Activated naive CD8-positive, alpha-beta T cell treated with anti-CD3 and anti-CD28 coated beads, Interleukin-2, amount 50 U/mL, for 16 hours (primary cell): ENCODE data around the gene ANKRD34A.

ENCODE experiments used
- DNase-seq: peaks from one replicate; pipeline ENCODE4 v3.0.0-alpha.2; 2020; ENCODE audit warnings: low read depth, low spot score

Gene ANKRD34A

DNA sequence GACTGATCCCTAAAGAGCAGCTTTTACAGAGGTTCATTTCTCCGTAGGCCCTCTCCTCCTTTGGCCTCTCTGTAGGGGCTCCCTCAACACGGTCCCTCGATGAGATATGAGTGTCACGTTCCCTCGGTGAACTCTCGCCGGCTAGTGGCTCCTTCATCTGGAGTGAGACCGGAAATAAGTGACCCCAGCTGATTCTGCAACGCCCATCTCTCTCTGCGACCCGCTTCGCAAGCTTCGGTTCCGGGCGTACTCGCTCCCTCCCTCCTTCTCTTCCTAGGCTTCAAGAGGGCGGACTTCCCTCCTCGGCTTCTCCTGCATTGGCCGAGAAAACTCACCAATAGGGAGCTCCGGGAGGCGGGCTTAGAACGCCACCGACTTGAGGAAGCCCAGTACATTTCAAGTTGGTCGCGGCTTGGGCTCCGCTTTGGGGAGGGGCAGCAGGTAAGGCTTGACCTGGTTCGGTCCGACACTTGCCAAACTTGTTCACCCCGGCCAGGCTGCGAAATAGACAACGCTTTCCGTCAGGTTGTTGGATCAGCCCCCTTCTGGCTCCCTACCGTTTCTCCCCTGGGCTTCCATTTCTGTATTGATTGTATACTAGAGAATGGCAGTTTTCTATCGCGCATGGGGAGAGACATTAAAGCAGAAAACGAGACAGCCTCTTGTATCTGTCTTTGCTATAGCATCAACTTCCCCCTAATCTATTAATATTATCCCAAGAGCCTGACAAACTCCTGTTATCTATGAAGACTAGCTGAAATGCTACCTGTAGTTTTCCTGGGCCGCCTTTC, at the start of gene ANKRD34A, which contains the start of gene POLR3GL:
ANKRD34A (minus strand) TSS at position 248 of the 791 bp plus-strand sequence. CDS start 2,816 bp downstream, outside the sequence.
POLR3GL (plus strand) TSS at position 363 of the 791 bp plus-strand sequence. CDS start 10,176 bp downstream, outside the sequence.
- peak; percentile 79 for DNase-seq

DNA sequence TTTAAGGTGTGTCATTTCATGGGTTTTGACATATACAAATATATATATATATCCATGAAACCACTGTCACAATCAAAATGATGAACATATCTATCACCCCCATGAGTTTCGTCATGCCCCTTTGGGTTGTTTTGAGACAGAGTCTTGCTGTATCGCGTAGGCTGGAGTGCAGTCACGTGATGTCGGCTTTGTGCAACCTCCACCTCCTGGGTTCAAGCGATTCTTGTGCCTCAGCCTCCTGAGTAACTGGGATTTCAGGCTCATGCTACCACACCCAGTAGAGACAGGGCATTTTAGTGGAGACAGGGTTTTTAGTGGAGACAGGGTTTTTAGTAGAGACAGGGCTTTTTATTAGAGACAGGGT, 49.2 kb upstream of the ANKRD34A start:
- DNase-seq: no peak

DNA sequence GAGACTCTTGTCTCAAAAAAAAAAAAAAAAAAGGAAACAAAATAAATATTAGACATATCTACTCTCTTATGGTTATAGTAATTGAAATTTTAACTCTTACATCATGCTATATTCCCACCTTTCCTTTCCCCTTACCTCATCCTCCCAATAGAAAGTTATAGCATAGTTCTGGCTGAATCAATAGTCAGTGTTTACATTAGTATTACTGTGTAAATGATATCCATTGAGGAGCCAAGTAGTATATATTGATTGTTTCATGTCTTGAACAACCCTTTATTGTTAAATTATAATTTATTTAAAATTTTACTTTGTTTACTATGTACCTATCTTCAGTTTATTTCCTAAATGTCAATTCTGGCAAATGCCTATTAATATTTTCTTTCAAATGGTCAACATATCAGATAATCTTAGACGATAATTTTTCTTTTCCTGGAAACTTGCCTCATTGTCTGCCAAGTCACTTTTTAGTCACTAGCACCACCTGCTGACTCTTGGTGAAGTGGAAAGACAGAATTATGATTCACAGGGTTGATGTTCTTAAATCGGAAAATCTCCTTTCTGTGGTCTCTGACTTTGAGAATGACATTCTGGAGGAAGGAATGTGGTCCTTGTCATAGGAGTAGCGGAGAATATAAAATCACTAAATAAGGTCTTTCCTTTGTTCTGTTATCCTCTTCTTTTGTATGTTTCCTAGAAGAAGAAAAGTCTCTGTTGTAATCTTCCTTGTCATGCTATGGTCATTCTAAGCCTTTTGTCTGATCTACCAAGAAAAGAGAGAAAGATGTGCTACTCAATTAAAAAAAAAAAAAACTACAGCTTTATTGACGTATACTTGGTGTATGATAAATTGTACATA, 48.6 kb upstream of the ANKRD34A start:
- DNase-seq: peak; percentile 22

DNA sequence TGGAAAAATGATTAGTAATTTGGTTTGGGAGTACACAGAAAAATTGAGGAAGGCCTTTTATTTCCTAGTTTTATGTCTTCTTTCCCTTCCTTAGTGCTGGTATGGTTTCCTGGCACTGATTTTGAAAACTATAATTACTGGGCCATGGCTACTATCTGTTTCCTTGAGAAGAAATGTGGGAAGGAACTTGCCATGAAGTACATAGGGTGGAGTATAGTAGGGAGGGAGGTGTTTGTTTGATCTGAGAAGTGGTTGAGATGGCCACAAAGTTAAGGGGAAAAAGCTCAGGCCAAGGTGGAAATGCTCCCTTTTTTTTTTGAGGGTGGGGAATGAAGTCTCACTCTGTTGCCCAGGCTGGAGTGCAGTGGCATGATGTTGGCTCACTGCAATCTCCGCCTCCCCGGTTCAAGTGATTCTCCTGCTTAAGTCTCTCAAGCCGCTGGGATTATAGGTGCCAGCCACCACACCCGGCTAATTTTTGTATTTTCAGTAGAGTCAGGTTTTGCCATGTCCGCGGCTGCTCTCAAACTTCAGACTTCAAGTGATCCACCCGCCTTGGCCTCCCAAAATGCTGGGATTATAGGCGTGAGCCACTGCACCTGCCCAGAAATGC, 45.9 kb upstream of the ANKRD34A start:
- DNase-seq: no peak

DNA sequence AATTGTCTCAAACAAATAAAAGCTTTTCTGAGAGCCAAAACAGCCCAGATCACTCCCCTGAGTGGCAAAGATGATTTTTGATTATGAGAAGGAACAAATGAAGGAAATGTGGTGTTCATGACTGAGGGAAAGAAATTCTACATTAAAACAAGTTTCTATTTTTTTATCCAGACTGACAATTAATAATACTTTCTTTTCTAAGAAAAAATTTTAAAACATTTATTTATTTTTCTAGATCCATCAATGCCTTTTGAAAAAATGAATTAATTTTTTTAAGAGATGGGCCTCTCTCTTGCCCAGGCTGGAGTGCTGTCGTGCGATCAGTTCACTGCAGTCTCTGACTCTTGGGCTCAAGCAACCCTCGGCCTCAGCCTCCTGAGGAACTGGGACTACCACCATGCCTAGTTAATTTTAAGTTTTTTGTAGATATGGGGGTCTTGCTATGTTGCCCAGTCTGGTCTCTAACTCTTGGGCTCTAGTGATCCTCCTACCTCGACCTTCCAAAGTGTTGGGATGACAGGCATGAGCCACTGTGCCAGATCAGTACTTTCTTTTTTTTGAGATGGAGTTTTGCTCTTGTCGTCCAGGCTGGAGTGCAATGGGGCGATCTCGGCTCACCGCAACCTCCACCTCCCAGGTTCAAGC, 43.2 kb upstream of the ANKRD34A start:
- no peak for DNase-seq

DNA sequence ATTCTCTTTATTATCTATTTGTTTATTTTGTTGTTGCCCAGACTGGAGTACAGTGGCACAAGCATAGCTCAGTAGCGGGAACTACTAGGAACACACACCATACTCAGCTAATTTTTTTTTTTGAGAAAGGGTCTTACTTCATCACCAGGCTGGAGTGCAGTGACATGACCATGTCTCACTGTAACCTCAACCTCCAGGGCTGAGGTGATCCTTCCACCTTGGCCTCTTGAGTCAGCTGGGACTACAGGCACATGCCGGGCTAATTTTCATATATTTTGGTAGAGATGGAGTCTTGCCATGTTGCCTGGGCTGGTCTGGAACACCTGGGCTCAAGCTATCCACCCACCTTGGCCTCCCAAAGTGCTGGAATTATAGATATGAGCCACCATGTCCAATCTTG, 37.3 kb upstream of the ANKRD34A start:
- no peak for DNase-seq

DNA sequence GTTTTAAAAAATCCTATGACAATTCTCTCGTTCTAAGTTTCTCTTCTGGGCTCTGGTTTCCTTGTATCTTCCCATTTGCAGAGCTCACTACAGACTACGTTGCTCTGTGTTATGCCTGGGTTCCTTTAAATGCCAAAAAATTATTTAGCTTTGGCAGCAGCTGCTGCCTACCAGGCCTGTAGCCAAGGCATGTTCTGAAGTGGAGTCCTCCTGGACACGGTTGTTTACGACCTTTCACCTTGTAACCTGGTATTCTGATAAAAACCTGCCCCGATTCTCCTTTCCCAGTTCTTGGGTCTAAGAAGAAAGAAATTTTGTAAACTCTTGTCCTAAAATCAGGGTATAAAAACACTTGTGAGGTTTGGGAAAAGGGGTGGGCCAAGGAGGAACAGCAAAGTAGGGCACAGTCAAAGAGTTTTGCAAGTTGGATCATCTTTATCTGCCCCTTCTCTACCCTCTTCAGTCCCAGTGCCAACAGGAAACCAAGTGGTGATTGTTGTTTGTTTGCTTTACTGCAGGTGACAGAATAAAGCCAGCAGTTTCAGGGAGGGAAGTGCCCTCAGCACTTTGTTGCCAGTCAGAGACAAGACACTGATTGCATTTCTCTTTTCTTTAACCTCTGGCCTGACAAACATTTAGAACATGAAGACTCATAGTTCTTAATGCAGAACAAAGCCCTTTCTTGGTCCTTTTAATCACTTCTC, 35.1 kb upstream of the ANKRD34A start:
- no peak for DNase-seq

DNA sequence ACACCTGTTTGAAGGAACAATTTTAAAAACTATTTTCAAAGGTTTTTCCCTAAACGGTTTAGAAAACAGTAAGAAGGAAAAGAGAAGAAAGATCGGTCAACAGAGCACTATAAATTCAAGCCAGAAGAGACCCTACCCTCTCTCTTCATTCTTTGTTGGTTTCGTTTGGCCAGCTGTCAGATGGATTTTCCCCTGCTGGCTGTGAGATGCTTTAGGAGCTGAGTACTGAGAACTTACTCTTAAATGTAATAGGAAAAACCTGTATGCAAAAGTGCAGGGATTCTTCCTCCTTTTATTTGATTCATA, 33.3 kb upstream of the ANKRD34A start:
- no peak for DNase-seq

DNA sequence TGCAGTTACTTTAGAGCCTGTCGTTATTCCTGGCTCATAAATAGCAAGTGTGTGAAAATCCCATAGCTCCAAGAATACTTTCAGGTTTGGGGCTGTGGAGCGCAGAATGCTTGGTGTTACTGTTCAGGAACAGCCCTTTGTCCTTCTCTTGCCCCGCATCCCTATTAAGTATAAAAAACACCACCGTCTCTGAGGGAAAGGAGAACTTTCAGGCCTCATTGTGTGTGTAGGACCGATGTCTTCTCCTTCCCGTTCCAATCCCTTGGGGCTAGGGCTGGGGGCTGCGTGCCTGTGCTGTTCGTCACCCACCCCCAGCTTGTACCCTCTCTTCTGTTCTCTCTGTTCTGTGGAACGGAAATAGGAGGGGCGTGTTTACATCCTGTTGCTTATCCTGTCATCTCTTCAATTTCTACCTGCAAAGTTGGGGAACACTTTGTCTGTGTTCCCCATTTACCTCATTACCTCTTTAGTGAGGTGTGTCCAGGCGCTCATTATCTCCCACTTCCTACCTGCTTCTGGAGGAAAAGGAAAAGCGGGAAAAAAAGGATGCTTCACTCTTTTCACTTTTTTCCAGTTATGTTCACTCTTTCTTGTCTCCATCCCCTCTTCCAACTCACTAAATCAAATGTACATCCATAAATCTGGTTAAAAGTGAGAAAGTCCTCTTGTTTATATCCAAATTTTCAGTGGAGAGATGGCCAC, 32.8 kb upstream of the ANKRD34A start:
- no peak for DNase-seq

DNA sequence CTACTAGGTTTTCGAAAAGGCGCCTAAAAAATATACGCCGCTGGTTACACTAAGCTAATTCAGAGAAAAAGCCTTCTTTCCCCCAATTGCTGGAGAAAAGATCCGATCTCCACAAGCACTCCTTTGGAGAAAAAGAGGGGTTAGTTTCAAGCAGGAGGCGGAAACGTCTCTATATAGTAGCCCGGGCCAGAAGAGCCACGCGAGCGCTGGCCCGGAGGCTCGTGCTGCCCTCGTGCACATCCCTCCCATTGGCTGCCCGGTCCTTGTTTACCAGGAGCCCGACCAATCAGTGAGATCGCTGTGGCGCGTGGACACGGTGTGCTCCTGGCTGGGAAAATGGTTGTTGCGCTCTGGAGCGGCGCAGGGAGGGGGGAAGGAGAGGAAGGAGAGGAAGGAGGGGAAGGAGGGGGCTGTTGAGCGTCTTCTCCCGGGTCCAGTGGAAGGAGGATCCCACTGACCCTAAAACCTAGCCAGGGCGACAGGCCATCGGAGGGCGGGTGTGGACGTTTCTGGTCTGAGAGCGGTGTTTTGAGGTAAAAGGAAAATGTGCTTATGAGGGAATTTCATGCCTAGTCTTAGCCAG, 32.1 kb upstream of the ANKRD34A start, which contains the start of gene TXNIP:
TXNIP (minus strand) TSS at position 147 of the 583 bp plus-strand sequence. CDS start 313 bp downstream, outside the sequence.
- DNase-seq: peak; percentile 83

DNA sequence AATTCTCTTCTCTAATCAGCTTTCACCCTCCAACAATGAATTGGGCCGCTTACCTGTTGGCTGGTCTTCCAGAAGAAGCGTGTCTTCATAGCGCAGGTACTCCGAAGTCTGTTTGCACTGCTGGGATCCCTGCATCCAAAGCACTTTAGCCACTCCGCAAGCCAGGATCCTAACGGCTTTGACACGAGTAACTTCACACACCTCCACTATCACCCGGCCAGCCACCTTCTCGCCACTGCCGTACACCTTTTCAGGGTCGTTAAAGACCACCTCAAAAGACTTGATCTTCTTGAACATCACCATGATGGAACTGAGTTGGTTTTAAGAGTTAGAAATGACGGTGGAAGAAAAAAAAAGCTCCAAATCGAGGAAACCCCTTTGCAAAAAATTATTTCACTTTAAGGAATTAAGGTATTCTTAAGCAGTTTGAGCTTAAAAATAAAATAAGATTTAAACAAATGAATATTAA, 31.6 kb upstream of the ANKRD34A start:
- DNase-seq: no peak

DNA sequence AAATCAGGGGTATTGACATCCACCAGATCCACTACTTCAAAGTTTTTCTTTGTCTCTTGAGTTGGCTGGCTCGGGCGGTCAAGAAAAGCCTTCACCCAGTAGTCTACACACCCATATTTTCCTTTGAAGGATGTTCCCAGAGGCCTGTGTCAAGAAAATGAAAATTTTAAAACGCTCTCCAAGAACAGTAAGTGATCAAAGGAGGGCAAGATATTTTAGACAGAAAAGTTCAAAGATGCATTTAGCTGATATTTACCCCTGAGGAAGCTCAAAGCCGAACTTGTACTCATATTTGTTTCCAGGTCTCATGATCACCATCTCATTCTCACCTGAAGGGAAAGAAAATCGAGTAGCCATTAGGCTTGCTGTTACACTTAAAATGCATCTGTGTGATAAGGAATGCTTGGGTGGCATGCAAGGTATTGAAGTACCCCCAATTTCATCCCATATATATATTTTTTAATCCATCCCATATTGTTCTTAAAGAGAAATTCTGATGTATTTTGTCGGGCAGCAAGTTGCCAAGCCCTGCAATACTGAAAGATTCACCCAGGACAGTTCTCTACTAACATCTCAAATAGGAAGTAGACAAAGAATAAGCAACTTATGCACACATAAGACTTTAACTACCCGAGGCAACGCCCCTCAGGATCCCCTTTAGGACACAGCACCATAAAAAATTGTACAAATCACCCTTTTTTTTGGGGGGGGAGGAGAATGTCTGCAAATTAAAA, 30.9 kb upstream of the ANKRD34A start:
- no peak for DNase-seq

DNA sequence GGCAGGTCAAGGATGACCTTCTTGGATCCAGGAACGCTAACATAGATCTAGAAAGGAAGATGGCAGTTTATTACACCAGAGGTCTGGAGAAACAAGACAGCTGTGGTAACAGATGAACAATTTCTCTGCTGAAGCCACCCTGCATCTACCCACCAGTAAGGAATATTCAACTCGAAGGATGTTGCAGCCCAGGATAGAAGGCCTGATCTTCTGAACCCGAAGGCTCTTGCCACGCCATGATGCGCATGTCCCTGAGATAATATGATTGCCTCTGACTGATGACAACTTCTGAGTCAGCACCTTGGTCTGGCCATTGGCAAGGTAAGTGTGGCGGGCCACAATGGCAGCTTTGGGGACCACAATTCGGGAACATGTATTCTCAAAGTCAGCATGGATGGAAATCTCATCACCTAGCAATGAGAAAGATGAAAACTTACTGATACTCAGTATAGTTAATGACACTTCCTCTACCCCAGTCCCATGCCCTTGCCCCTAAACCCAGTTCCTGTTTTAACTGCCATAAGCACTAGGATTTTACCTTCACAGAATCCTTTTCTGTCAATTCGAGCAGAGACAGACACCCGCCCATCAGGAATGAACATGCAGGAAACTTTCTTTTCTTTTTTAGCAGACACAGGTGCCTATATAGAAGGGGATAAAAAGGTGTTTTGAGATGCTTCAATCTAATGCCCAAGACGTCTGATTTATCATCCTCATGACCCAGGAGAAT, 30.2 kb upstream of the ANKRD34A start:
- DNase-seq: no peak

DNA sequence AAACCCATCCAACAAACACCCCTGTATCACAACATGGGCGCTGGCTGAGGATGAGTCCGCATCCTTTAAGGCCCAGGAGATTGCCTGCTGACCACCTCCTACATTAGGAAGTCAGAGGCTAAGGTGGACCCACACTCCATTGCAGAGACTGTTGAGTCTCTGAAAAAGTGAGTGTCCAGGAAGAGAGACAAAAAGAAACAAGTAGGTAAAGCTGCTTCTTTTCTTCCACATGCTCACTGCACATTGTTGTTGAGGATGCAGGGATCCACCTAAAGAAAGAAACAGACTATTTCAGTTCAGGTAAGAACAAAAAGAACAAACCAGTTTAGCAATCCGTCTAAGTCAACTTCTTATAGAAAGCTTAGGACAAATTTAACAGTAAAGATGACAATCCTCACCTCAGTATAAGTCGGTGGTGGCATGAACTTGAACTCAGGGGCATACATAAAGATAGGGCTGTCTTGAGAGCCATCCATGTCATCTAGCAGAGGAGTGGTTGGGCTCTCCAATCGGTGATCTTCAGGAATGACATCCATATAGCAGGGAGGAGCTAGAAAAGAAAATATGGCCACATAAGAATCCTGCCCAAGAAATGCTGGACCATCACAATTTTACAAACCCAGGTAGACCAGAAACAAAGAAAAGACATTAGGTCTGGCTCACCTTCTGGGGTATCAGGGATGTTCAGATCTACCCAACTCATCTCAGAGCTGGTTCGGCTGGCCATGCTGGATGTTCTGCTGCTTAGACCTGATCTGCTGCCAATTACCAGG, 29.4 kb upstream of the ANKRD34A start:
- DNase-seq: no peak

DNA sequence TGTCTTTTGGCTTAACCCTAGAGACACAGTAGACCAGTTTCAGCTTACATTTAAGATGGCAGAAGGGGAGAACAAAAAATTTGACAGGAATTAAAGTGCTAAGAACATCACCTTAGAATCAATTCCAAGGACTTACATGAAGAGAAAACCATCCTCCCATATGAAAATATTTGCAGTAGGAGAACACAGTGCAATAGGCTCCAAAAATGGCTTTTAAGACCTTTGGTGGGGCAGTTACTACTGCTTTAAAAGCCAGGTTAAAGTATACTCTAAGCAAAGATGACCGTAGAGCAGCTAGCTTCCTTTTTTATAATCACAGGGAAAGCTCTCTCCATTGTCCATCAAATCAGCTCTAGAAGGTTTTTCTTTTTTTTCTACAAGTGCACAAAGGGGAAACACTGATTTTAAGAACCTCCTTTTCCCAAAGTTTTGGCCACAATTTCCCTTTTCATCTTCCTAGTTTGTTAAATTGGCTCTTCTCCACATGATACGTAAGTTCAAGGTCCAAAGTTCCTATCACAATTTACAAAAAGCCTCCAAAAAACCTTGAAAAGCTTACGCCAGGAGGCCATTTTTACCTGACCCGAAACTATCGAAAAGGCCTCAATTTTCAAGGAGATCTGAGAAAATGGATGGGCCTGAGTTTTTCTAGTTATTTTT, 28.7 kb upstream of the ANKRD34A start:
- DNase-seq: no peak

DNA sequence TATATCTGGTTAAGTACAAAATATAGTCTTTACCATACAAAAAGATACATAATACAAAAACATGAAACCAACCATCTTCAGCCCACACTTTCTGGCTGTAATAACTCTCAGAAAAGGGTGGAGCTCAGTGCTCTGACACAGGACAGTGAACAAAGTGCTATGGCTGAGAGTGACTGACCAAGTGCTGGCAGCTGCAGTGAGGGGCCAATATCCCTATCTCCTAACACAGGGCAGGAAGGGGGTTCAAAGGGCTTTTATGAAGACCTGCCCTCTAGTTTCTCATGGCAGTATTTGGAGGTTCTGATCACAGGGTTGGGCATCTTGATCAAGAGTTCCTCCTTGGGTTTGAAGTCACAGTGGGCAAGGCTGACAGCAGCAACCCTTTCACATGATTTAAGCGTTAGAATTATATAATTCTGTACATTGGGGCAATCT, 28.1 kb upstream of the ANKRD34A start:
- no peak for DNase-seq

DNA sequence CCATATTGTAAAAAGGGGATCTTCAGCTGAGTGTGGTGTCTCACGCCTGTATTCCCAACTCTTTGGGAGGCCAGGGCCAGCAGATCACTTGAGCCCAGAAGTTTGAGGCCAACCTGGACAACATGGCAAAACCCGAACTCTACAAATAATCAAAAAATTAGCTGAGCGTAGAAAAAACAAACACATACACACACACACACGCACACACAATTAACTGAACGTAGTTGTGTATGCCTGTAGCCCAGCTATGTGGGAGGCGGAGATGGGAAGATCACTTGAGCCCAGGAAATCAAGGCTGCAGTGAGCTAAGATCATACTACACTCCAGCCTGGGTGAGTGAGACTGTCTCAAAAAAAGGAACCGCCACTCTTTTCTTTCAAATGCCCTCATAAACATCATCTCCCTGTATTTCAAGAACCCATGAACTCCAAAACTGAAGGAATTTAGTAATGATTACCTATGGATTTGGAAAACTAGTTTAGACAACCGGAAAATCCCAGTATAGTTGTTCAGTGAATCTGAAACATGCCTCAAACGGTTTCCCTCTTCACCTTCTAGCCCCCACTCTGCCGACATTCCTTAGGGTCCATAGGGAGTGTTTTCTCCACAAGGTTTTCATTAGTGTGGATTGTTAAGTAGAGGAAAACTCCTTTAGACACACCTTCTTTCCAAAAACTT, 27.5 kb upstream of the ANKRD34A start:
- DNase-seq: no peak
